OCI-LY7 (cell line): ENCODE results near the gene MPZL2.

Experiments used
- CTCF ChIP-seq: fragments of 200-600 bp; sonication (generic); conservative IDR thresholded peaks from 2 replicates; pipeline ENCODE4 v1.5.1; 2014; ENCODE audit warnings: mild to moderate bottlenecking, antibody characterized with exemption, low read length, moderate library complexity, mixed read lengths
- EZH2phosphoT487 ChIP-seq: fragments of 200-600 bp; sonication (generic); IDR thresholded peaks from 2 replicates; pipeline ENCODE4 v1.6.1; 2018; ENCODE audit warnings: low read depth, borderline replicate concordance, mild to moderate bottlenecking, mixed run types, antibody characterized with exemption, low read length, moderate library complexity, mixed read lengths

- no peak for TF ChIP-seq CTCF
- no peak for TF ChIP-seq EZH2phosphoT487
Observed at GRCh38 chr11:118209033-118209432, 55.1 kb downstream of the MPZL2 start.
